GM21723 (cell line): ENCODE data around the gene SCAF8.

Source experiments
- ATAC-seq: cut with Tn5 transposase; IDR thresholded peaks from one replicate; pipeline ENCODE4 v1.9.1; 2021; ENCODE audit warnings: mild to moderate bottlenecking, moderate library complexity; ENCODE audit not compliant: unreplicated experiment

Gene SCAF8

GRCh38 chr6:154824076-154824475 lies 90.9 kb downstream of the SCAF8 start:
- ATAC-seq, result no peak

DNA sequence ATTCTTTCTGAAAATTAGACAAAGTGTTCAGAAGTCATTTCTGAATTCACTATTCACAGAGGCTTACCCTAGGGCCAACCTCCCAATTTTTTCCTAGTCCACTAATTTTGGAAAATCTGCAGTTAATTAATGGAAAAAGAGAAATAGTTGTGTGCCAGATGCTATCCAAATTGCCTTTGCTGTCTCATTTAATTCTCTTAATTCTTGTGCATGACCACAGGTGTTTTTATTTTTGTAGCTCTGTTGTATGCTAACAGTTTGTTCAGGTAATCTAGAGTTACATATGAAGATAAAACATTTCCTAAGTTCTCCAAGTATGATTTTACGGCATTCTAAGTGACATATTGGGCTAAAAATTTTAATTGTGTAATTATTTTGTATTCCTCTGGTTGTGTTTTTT lies 96.8 kb downstream of the SCAF8 start:
- no peak for ATAC-seq

DNA sequence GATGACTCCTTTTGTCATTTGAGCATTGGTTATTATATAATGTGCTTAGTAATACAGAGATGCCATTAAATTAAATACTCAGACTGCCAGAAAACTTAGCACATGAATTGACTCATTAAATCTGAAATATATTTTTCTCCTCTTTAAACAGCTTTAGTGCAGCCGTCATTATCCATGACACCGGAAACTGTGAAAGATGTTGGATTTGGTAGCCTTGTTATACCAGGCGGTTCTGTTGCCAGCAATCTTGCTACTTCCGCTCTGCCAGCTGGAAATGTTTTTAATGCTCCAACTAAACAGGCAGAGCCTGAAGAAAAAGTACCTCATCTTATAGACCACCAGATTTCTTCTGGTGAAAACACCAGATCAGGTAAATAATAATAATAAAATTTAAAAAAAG lies 97.6 kb downstream of the SCAF8 start:
- ATAC-seq, result no peak

DNA sequence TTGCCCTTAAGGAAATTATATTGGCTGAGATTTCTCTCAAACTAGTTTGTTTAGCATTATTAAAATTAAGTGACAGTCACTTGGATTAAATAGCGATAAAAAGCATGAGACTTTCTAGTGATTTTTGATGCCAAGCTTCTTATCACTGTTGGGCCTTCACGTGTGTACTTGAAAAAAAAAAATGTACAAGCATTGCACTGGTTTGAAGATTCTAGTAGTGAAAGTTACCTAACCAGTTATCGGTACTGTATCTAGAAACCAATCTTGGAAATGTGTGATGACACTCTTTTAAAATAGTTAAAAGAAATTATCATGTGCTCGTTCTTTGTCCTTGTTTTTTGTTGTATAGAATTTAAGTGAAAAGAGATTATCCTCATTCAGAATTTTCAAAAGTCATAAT lies 102.1 kb downstream of the SCAF8 start:
- no peak for ATAC-seq

GRCh38 chr6:154839546-154839945 lies 106.3 kb downstream of the SCAF8 start:
- no peak for ATAC-seq

GRCh38 chr6:154840363-154840762 lies 107.1 kb downstream of the SCAF8 start:
- no peak for ATAC-seq

- no peak for ATAC-seq
These were observed 107.9 kb downstream of the SCAF8 start for GRCh38 chr6:154841109-154841508.

DNA sequence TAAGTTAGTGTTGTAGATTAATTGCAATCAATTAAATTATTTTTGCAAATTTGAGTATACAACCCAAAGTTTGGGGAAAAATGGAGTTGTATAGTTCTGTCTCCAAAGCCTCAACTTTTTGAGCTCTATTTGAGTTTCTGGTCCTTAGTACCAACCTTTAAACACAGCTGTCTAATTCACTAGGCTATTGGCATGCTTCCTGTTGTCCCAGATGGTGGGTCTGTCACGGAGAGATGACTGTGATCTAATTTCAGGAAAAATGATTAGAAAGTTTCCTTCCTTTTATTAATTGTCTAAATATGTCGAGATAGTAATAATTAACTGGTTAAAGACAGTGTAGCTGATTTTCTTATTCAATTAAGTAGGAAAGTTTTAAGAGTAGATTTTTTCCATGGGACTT lies 109.6 kb downstream of the SCAF8 start:
- no peak for ATAC-seq

DNA sequence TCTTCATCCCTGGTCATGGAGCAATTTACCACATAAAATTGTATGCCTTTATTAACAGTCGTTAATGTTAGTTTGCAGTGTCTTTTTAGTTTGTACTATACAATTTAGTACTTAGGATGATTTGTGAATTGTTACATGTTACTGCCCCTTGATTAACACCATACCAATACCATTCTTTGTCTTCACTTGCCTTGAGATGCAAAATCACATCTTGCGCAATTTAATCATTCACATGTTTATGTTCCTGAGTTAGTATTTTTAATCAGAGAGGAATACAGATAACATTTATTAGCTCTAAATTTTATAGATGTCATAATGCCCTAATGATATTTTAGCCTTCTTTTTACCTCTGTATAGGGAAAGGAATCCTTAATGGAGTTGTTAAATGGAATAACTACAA lies 114.1 kb downstream of the SCAF8 start:
- no peak for ATAC-seq

DNA sequence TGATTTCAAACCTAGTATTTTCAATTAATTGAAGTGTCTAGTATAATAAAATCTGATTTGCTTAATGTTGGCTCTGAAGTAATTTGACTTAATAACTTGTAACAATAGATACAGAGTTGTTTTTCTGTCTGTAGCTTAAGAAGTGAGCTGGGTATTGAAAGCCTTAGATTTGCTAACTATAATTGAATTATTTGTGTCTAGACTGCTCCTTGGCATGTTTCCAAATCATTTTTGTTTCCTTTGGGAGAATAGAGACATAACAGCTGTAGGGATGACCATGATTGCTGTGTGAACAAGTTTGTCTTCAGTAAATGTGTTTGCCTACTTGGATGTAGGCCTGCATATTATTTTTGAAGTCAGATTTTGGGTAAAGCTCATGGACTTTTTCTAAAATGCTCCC lies 115.4 kb downstream of the SCAF8 start:
- no peak for ATAC-seq

DNA sequence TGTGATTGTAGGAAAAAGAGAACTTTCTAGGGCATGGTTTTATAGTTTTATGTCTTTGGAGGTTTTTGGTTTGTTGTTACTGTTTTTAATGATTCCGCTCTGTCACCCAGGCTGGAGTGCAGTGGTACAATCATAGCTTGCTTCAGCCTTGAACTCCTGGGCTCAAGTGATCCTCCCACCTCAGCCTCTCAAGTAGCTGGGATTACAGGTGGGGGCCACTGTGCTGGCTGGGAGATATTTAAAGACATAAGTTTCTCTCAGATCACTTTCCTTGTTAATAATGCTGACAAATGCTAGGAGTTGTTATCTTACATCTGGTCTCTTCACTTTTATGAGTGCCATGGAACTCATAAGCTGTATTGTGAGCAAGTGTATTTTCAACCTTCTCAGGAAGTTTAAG lies 116.3 kb downstream of the SCAF8 start:
- no peak for ATAC-seq

DNA sequence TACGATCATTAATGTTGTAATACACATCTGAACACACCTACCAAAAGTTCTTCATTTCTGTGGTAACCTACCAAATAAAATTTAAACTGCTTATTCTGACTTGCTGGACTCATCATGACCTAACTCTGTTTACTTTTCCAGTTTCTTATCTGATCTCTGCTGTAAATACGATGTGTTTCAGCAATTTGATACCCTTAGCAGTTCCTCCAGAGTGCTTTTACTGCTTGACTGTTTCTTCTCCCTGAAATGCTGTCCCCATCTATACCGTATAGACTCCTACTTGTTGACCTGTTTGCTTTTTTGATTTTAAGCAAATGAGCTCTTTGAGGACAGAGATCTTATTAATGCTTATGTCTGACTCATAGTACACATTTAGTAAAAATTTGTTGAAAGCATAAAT lies 119.5 kb downstream of the SCAF8 start:
- ATAC-seq, result no peak

GRCh38 chr6:154857529-154857928 lies 124.3 kb downstream of the SCAF8 start:
- ATAC-seq, result no peak

- ATAC-seq, result no peak
These were observed 128.6 kb downstream of the SCAF8 start for GRCh38 chr6:154861825-154862224.

DNA sequence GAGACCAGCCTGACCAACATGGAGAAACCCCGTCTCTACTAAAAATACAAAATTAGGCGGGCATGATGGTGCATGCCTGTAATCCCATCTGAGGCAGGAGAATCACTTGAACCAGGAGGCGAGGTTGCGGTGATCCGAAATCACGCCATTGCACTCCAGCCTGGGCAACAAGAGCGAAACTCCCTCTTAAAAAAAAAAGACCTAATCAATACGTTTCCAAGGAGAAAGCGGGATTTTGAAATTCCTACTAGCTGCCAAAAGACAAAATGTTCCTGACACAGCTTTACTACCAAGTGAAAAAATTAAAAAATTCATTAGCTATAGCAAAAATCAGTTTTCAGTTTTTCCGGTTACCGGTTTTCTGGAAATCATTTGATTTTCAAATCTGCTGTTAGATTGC lies 129.3 kb downstream of the SCAF8 start:
- no peak for ATAC-seq

DNA sequence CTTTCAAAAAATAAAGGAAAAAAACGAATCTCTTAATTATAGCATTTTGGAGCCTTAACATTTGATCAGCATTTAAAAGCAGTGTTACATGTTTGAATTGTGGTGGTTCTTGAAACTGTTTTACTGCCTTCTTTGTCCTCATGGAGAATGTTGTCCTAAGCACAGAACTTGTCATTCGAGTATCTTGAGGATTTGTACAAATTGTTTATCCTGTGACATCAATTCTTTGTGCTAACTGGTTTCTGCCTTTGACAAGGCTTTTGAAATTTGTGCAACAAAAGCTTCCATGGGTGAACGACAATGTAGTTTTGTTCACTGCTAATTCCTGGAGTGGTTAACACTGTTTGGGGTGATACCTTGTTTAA lies 130.8 kb downstream of the SCAF8 start:
- no peak for ATAC-seq

DNA sequence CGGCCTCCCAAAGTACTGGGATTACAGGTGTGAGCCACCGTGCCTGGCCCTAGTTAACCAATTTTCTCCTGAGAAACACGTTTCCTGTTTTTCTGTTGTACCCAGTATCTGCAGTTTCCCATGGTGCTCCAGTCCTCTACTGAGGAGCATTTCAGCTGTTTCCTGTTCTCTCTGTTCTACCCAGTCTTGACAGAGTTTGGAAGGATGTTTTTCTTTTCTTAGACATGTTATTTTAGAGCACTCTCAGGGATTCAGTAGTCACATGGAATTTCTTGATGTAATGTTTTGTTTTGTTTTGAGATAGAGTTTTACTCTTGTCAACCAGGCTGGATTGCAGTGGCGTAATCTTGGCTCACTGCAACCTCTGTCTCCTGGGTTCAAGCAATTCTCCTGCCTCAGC lies 132.1 kb downstream of the SCAF8 start:
- no peak for ATAC-seq

DNA sequence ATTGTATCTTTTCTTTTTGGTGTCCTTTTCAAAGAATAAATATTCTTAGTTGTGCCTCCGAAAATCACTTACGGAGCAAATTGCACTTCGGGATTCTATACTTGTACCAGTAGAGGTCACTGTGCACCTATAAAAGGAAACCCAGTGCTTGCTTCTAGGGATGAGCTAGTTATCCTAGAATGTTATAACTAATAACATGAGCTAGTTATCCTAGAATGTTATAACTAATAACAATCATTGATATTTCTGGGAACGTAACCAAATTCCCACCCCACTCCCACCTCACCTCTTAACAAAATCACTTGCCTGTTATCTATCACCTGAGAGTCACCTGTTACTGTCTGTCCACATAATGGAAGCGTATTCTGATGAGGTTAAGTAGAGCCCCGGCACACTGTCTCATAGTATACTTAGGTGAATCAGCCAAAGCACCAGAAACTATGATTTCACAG lies 135.0 kb downstream of the SCAF8 start:
- ATAC-seq, result no peak

DNA sequence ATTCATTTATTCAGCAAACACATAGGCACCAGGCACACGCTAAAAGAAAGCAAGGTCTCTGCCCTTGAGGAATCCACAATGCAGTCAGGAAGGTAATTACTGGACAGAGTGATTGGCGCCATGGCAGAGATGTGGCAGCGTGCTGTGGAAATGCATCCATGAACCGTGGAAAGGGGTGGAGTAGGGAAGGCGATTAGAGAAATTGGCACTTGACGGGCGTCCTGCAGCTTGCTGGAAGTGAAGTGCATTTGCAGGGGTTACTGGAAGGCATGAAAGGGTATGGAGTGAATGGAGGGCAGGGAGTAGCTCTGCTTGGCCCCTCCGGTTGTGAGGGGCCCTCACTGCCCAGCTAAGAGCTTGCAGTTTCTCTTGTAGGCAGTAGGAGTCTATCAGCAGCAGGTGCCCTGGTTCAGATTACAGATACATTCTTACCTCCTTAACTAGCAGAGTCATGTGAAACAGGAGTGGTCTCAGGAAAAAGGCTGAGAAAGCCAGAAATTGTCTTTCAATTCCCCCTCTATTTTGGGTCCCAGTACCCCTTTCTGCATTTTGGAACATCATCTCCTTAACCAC lies 139.4 kb downstream of the SCAF8 start:
- no peak for ATAC-seq

- ATAC-seq, result no peak
These were observed 140.3 kb downstream of the SCAF8 start for GRCh38 chr6:154873546-154873945.

- ATAC-seq, result no peak
These were observed 141.8 kb downstream of the SCAF8 start for GRCh38 chr6:154874773-154875592.

GRCh38 chr6:154876486-154877280 lies 143.5 kb downstream of the SCAF8 start:
- no peak for ATAC-seq
